Neural cell (in vitro differentiated cells): ENCODE measurements around the gene ETV3L. TPM values are rescaled to one million over a fixed set of nuclear protein-coding genes. Genes with fewer than 3 reads are reported as not detected.

ENCODE experiments used
- H2AFZ ChIP-seq: fragments of 200-600, 300-800 bp; sonication (generic), shearing (Covaris generic); 2 replicates; pipeline ENCODE4 v1.6.0; 2014; ENCODE audit warnings: low read depth, mild to moderate bottlenecking, antibody characterized with exemption, low read length, moderate library complexity
- H3F3A ChIP-seq: fragments of 200-600 bp; shearing (Covaris generic); 2 replicates; pipeline ENCODE4 v1.6.1; 2016; ENCODE audit warnings: mild to moderate bottlenecking, moderate library complexity, mixed read lengths, antibody characterized with exemption, low read length; ENCODE audit not compliant: insufficient read depth, poor library complexity, severe bottlenecking
- H3K27ac ChIP-seq: fragments of 200-600, 300-800 bp; sonication (generic), shearing (Covaris generic); 2 replicates; pipeline ENCODE4 v1.5.1; 2014; ENCODE audit warnings: mild to moderate bottlenecking, low read length, moderate library complexity
- H3K27me3 ChIP-seq: fragments of 300-800, 200-600 bp; sonication (generic), shearing (Covaris generic); 2 replicates; pipeline ENCODE4 v1.6.0; 2014; ENCODE audit warnings: mild to moderate bottlenecking, low read depth, low read length, moderate library complexity; ENCODE audit not compliant: insufficient read depth
- H3K36me3 ChIP-seq: fragments of 300-800, 200-600 bp; sonication (generic), shearing (Covaris generic); 2 replicates; pipeline ENCODE4 v1.5.1; 2014; ENCODE audit warnings: mild to moderate bottlenecking, antibody characterized with exemption, low read length, moderate library complexity; ENCODE audit not compliant: insufficient read depth
- H3K4me2 ChIP-seq: fragments of 300-800, 200-600 bp; sonication (generic), shearing (Covaris generic); 2 replicates; pipeline ENCODE4 v1.6.0; 2014; ENCODE audit warnings: mild to moderate bottlenecking, low read length
- H3K4me3 ChIP-seq: fragments of 300-800, 200-600 bp; sonication (generic), shearing (Covaris generic); 2 replicates; pipeline ENCODE4 v1.5.1; 2014; ENCODE audit warnings: mild to moderate bottlenecking, low read length, moderate library complexity
- H3K79me2 ChIP-seq: fragments of 200-600 bp; shearing (Covaris generic); replicated peaks from 2 replicates; pipeline ENCODE4 v1.6.0; 2014; ENCODE audit warnings: mild to moderate bottlenecking, low read length, moderate library complexity; ENCODE audit not compliant: insufficient read depth
- H3K9ac ChIP-seq: fragments of 300-800, 200-600 bp; sonication (generic), shearing (Covaris generic); 2 replicates; pipeline ENCODE4 v1.6.1; 2016; ENCODE audit warnings: mild to moderate bottlenecking, low read length, mixed read lengths
- H3K9me2 ChIP-seq: fragments of 200-600 bp; shearing (Covaris generic); 2 replicates; pipeline ENCODE4 v1.6.1; 2016; ENCODE audit warnings: mild to moderate bottlenecking, low read length, mixed read lengths; ENCODE audit not compliant: insufficient read depth
- H3K9me3 ChIP-seq: fragments of 200-600, 300-800 bp; sonication (generic), shearing (Covaris generic); 2 replicates; pipeline ENCODE4 v1.6.1; 2016; ENCODE audit warnings: mild to moderate bottlenecking, mixed run types, low read length, moderate library complexity, mixed read lengths
- H4K20me1 ChIP-seq: fragments of 200-600 bp; shearing (Covaris generic); 2 replicates; pipeline ENCODE4 v1.6.1; 2016; ENCODE audit warnings: mild to moderate bottlenecking, mixed run types; ENCODE audit not compliant: insufficient read depth
- CTCF ChIP-seq: fragments of 450-650 bp; IDR thresholded peaks from 2 replicates; pipeline ENCODE4 v1.5.1; 2014; ENCODE audit warnings: antibody characterized with exemption, mild to moderate bottlenecking, moderate library complexity; ENCODE audit not compliant: poor library complexity, severe bottlenecking
- EP300 ChIP-seq: fragments of 450-650 bp; conservative IDR thresholded peaks from 2 replicates; pipeline ENCODE4 v1.6.1; 2014; ENCODE audit warnings: antibody characterized with exemption, mild to moderate bottlenecking, moderate library complexity; ENCODE audit not compliant: poor library complexity, severe bottlenecking
- EZH2 ChIP-seq: fragments of 200-600, 300-800 bp; shearing (Covaris generic), sonication (generic); IDR thresholded peaks from 2 replicates; pipeline ENCODE4 v1.6.1; 2014; ENCODE audit warnings: antibody characterized with exemption, low read length, borderline replicate concordance, mild to moderate bottlenecking; ENCODE audit not compliant: insufficient read depth, poor library complexity, severe bottlenecking
- MXI1 ChIP-seq: fragments of 450-650 bp; conservative IDR thresholded peaks from 2 replicates; pipeline ENCODE4 v1.6.1; 2014; ENCODE audit warnings: antibody characterized with exemption, mild to moderate bottlenecking; ENCODE audit not compliant: poor library complexity, severe bottlenecking
- POLR2AphosphoS5 ChIP-seq: IDR thresholded peaks from 2 replicates; pipeline ENCODE4 v1.6.1; 2012
- RAD21 ChIP-seq: fragments of 450-650 bp; conservative IDR thresholded peaks from 2 replicates; pipeline ENCODE4 v1.6.1; 2014; ENCODE audit warnings: antibody characterized with exemption, mild to moderate bottlenecking, moderate library complexity
- REST ChIP-seq: IDR thresholded peaks from 2 replicates; pipeline ENCODE4 v1.6.1; 2012; ENCODE audit warnings: borderline replicate concordance
- SMC3 ChIP-seq: fragments of 450-650 bp; conservative IDR thresholded peaks from 2 replicates; pipeline ENCODE4 v1.6.1; 2014; ENCODE audit warnings: antibody characterized with exemption, mild to moderate bottlenecking, moderate library complexity; ENCODE audit not compliant: poor library complexity
- TAF1 ChIP-seq: IDR thresholded peaks from 2 replicates; pipeline ENCODE4 v1.6.1; 2012; ENCODE audit warnings: low read depth
- polyA plus RNA-seq: library from polyadenylated mRNA; depleted of rRNA; stranded (reverse); fragments of >200 nt; gene quantifications from 2 replicates; pipeline ENCODE4 v1.2.3, GENCODE V29; 2014

The ETV3L gene
- polyA plus RNA-seq, 1 donor from 2014 or later = not detected

GRCh38 chr1:157084720-157085119, 14.9 kb downstream of the ETV3L start:
- Histone ChIP-seq H4K20me1 (no peaks in the 10 kb centered on the region), H3K27ac (no peak overlapping the region), H3K9ac (no peak overlapping the region), H3K27me3 (no peaks in the 10 kb centered on the region), H3K4me2 (no peak overlapping the region), H3K36me3 (no peaks in the 10 kb centered on the region), H3K9me3 (no peaks in the 10 kb centered on the region), H3K9me2 (no peaks in the 10 kb centered on the region), H3K4me3 (no peak overlapping the region), H3F3A (no peaks in the 10 kb centered on the region), H3K79me2 (no peaks in the 10 kb centered on the region), H2AFZ (no peak overlapping the region)
- TF ChIP-seq REST (no peak), POLR2AphosphoS5 (no peak), EZH2 (no peak), EP300 (no peak), TAF1 (no peak), RAD21 (no peak), MXI1 (no peak), SMC3 (no peak), CTCF (no peak)

GRCh38 chr1:157081707-157082106, 17.9 kb downstream of the ETV3L start:
- Histone ChIP-seq H3F3A (no peaks in the 10 kb centered on the region), H3K9me3 (no peaks in the 10 kb centered on the region), H3K36me3 (no peaks in the 10 kb centered on the region), H4K20me1 (no peaks in the 10 kb centered on the region), H3K27me3 (no peaks in the 10 kb centered on the region), H3K9me2 (no peaks in the 10 kb centered on the region), H3K79me2 (no peaks in the 10 kb centered on the region), H3K9ac (no peak overlapping the region), H3K4me2 (no peak overlapping the region), H3K4me3 (no peak overlapping the region), H2AFZ (no peak overlapping the region), H3K27ac (no peak overlapping the region)
- no peak for TF ChIP-seq EZH2
- no peak for TF ChIP-seq MXI1

GRCh38 chr1:157080714-157081113, 18.9 kb downstream of the ETV3L start:
- H3F3A ChIP-seq = no peaks in the 10 kb centered on the region
- no peaks in the 10 kb centered on the region for H3K79me2 ChIP-seq
- no peak for TF ChIP-seq TAF1
- TF ChIP-seq MXI1 = no peak
- no peak for TF ChIP-seq EP300
- TF ChIP-seq RAD21 = no peak
- no peak for TF ChIP-seq POLR2AphosphoS5
- TF ChIP-seq REST = no peak
- TF ChIP-seq CTCF = no peak
- TF ChIP-seq EZH2 = no peak
- TF ChIP-seq SMC3 = no peak
- no peak overlapping the region for H3K9ac ChIP-seq
- no peaks in the 10 kb centered on the region for H3K9me3 ChIP-seq
- H2AFZ ChIP-seq = no peak overlapping the region
- no peaks in the 10 kb centered on the region for H3K36me3 ChIP-seq
- H4K20me1 ChIP-seq = no peaks in the 10 kb centered on the region
- H3K4me3 ChIP-seq = no peak overlapping the region
- no peaks in the 10 kb centered on the region for H3K27me3 ChIP-seq
- H3K9me2 ChIP-seq = no peaks in the 10 kb centered on the region
- no peak overlapping the region for H3K4me2 ChIP-seq
- H3K27ac ChIP-seq = no peak overlapping the region
